Subcutaneous abdominal adipose tissue (tissue), 5 donors: Measurements from ENCODE around the gene ADGRA1.
"Not testable (repeated sequence)": the region's sequence is repeated elsewhere in the genome, so short reads cannot be mapped to it uniquely, and the experiment has no call there.

Experiments used
- H3K27ac ChIP-seq: one replicate; pipeline ENCODE4 v1.7.0; 2013; ENCODE audit warnings: low read depth, mild to moderate bottlenecking, inconsistent platforms, low read length, moderate library complexity
- H3K27me3 ChIP-seq, 5 donors: one replicate each; pipeline ENCODE4 v1.7.0; 2013; ENCODE audit warnings: low read length in 5 of 5, inconsistent platforms in 1 of 5; ENCODE audit not compliant: control insufficient read depth in 5 of 5, insufficient read depth in 4 of 5
- H3K36me3 ChIP-seq, 5 donors: one replicate each; pipeline ENCODE4 v1.7.0; 2013; ENCODE audit warnings: low read length in 5 of 5; ENCODE audit not compliant: control insufficient read depth in 5 of 5, insufficient read depth in 5 of 5
- H3K4me1 ChIP-seq, 5 donors: one replicate each; pipeline ENCODE4 v1.7.0; 2013; ENCODE audit warnings: low read length in 5 of 5, mild to moderate bottlenecking in 3 of 5, moderate library complexity in 1 of 5; ENCODE audit not compliant: control insufficient read depth in 5 of 5, insufficient read depth in 5 of 5
- H3K4me3 ChIP-seq, 5 donors: one replicate each; pipeline ENCODE4 v1.7.0; 2013; ENCODE audit warnings: low read length in 5 of 5, low read depth in 1 of 5
- H3K9ac ChIP-seq, 5 donors: one replicate each; pipeline ENCODE4 v1.7.0; 2013; ENCODE audit warnings: low read length in 5 of 5, mild to moderate bottlenecking in 4 of 5, moderate library complexity in 3 of 5
- H3K9me3 ChIP-seq, 5 donors: one replicate each; pipeline ENCODE4 v1.7.0; 2013; ENCODE audit warnings: low read length in 5 of 5; ENCODE audit not compliant: control insufficient read depth in 5 of 5
- donor health status: healthy.
- donor health status: healthy.
- donor health status: healthy.
- donor health status: healthy.
- donor health status: healthy.

ADGRA1 gene

DNA sequence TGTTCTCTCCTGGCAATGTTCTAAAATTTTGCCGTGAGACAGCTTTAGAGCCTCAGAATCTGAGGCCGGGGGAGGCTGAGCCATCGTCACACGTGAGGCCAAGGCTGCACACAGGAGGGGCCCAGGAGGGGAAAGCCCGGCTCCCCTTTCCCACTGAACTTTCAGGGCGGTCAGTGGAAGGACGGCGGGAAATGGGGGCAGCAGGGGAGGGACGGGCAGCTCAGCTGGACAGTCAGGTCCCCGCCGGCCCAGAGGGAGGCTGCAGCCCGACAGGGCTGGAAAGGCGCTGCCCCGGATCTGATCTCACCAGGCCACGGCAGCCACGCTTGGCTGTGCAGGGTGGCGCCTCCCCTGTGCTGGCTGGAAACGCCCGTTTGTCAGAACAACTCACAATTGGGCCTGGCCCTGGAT, 43.3 kb upstream of the ADGRA1 start:
- Histone ChIP-seq H3K36me3 (no peaks in the 10 kb centered on the region), H3K27me3 (peaks cover 22 to 43% (median 26%) of the 10 kb centered on the region in 5 donors), H3K4me3 (peak overlapping the region in 2 of 5 donors; percentile 6 to 37), H3K9me3 (no peaks in the 10 kb centered on the region), H3K4me1 (peaks cover 0 to 5% (median 0%) of the 10 kb centered on the region in 5 donors), H3K27ac (no peak overlapping the region), H3K9ac (no peak overlapping the region)

DNA sequence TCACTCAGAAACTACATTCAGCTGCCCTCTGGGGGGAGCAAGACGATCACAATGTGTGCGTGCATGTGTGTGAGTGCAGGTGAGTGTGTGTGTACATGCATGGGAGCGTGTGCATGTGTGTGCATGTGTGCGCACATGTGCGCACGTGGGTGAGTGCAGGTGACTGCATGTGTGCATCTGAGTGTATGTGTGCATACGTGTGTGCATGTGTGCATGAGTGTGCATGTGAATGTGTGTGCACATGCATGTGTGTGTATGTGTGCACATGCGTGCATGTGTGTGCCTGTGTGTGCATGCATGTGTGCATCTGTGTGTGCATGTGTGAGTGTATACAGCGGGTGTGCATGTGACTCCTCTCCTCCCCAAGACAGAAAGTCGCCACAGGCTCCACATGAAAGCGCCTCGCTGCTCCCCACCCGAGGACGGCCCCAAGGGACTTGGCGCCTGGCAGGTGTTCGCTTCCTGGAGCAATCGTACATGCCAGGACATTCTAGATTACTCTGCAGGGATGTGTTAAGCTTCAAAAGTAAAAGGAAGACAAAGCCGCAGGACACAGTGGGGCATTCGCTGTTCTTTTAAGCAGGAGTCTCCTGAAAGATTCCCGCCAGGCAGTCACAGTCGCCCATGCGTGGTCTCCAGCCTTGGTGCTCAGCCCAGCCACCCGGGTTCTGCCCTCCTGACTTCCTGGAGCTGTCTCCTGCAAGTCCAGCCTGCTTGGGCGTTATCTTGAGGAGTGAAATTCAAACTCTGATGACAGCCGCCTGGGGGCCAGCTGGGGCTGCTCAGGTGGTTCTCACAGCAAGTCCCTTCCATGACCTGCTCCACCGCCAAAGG, 42.0 kb upstream of the ADGRA1 start:
- Histone ChIP-seq H3K27me3 (peaks cover 20 to 38% (median 23%) of the 10 kb centered on the region in 5 donors), H3K9me3 (no peaks in the 10 kb centered on the region), H3K27ac (no peak overlapping the region), H3K4me1 (peaks cover 0 to 5% (median 0%) of the 10 kb centered on the region in 5 donors), H3K9ac (no peak overlapping the region), H3K4me3 (no peak overlapping the region), H3K36me3 (no peaks in the 10 kb centered on the region)

DNA sequence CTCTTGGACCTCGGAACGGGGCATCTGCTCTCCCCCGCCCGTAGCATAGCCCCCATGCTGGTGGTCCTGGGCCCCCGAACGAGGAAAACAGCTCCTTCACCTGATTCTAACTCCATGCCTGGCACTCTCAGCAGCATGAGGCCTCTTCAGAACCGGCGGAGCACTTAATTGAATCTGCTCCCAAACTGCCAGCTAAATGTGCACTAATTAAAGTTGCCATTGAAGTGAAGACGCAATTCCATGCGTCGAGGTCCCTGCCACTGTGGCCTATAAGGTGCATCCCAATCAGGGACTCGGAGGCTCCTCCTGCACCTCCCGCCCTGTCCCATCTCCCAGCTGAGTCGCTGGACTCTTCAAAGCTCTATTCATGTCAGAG, 41.3 kb upstream of the ADGRA1 start:
- Histone ChIP-seq H3K4me3 (no peak overlapping the region), H3K9me3 (no peaks in the 10 kb centered on the region), H3K27ac (no peak overlapping the region), H3K36me3 (no peaks in the 10 kb centered on the region), H3K27me3 (peaks cover 21 to 35% (median 25%) of the 10 kb centered on the region in 5 donors), H3K4me1 (peaks cover 0 to 5% (median 0%) of the 10 kb centered on the region in 5 donors), H3K9ac (no peak overlapping the region)

DNA sequence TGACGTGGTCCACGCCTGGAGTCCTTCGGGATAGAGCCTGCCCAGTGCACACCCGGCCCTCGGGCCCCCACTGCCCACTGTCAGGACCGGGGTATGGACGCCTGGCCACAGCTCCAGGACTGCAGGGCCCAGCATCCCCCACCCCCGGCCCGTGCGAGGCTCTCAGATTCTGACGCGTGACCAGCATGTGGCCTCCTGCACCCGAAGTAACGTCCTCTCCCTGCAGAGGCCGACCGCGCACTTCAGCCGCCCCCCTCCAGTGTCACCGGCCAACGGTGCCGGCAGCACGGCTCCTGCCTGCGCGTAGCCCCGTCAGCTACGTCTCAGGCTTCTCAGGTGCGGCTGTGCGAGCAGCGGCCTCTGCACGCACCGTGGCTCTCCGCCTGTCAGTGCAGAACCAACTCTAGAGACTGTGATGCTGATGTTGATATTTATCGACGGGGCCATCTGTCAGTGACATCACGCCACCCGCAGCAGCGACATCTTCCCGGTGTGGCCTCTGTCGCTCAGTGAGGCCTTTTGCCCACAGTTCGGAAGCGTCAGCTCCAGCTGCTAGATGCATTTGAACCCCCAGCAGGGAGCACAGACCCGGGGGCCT, 40.1 kb upstream of the ADGRA1 start:
- Histone ChIP-seq H3K9ac (no peak overlapping the region), H3K27me3 (peaks cover 14 to 29% (median 21%) of the 10 kb centered on the region in 5 donors), H3K27ac (no peak overlapping the region), H3K4me1 (peaks cover 0 to 5% (median 0%) of the 10 kb centered on the region in 5 donors), H3K4me3 (no peak overlapping the region), H3K36me3 (no peaks in the 10 kb centered on the region), H3K9me3 (no peaks in the 10 kb centered on the region)

DNA sequence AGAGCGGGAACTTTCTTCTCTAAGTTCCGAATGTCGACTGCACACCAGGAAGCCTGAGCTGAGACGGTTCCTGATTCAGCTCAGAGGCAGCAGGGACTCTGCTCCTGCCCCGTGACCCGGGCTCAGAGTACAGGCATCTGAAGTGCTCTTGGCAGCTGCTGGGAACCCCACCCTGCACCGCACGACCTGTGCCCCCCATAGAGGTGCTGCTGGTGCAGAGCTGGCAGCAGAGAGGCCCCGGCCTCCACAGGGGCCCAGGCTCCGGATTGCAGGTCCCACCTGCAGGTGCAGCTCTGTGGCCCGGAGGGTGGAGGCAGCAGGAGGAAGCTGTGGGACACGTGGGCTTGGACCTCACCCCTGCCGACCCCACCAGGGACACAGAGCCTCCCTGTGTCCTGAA, 39.5 kb upstream of the ADGRA1 start:
- Histone ChIP-seq H3K27me3 (peaks cover 8 to 32% (median 20%) of the 10 kb centered on the region in 5 donors), H3K9ac (no peak overlapping the region), H3K27ac (no peak overlapping the region), H3K36me3 (no peaks in the 10 kb centered on the region), H3K4me3 (no peak overlapping the region), H3K4me1 (peaks cover 0 to 5% (median 0%) of the 10 kb centered on the region in 5 donors), H3K9me3 (no peaks in the 10 kb centered on the region)

DNA sequence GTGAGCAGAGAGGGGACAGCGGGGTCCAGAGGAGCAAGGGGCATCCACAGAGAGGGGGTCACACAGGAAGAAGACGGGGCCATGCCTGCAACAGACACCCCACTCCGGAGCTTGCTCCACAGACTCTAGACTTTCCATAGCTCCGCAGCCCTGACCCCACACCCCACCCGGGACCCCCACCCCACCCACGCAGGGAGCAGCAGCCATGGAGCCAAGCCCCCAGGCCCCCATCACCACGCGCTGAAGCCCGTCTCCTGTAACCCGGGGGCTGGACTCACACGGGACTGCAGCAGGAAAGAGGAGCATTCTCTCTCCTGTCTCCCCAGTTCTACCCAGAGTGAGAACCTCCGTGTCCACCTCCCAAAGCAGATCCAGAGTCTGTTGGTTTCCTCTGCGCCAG, 38.8 kb upstream of the ADGRA1 start:
- H3K27ac ChIP-seq: no peak overlapping the region
- no peak overlapping the region for H3K9ac ChIP-seq
- peaks cover 0 to 5% (median 0%) of the 10 kb centered on the region in 5 donors for H3K4me1 ChIP-seq
- no peaks in the 10 kb centered on the region for H3K36me3 ChIP-seq
- H3K27me3 ChIP-seq: peaks cover 7 to 27% (median 20%) of the 10 kb centered on the region in 5 donors
- H3K4me3 ChIP-seq: no peak overlapping the region
- H3K9me3 ChIP-seq: no peaks in the 10 kb centered on the region

DNA sequence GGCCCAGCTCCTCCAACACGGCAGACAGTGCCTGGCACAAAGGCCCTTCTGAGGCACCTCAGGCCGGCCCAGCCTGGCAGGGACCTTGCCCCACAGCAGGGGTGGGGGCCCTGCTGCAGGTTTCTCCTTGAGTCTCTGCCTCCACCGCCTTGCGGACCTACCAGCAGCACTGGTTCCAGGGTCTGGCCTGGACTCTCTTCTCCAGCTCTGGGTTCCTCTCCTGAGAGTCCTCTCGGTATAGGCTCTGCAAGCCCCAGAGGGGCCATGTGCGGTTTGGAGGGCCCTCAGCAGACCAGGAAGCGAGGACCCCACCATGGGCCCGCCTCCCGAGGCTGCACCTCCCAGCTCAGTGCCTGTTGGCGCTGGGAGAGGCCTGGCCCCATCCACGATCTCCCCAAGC, 38.1 kb upstream of the ADGRA1 start:
- Histone ChIP-seq H3K27me3 (peaks cover 7 to 29% (median 26%) of the 10 kb centered on the region in 5 donors), H3K9me3 (no peaks in the 10 kb centered on the region), H3K36me3 (no peaks in the 10 kb centered on the region)

DNA sequence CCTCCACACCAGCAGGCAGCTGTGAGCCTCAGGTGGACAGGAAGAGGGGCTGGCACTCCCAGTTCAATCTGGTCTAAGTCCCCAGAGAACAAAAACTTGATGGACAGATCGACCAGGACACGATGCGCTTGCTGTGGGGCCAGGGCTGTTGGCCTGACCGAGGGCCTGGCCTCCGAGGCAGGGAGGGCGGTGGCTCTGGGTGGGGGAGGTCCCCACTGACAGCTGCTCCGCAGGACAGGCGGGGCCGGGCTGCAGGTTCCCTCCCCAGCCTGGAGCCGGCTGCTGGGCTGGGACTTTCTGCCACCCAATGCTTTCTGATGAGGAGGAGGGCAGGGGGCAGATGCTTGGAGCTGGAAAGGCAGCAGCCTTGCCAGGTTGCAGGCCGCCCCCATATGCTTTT, 37.4 kb upstream of the ADGRA1 start:
- Histone ChIP-seq H3K9me3 (no peaks in the 10 kb centered on the region), H3K4me1 (no peaks in the 10 kb centered on the region), H3K27me3 (peaks cover 8 to 32% (median 27%) of the 10 kb centered on the region in 5 donors), H3K9ac (no peak overlapping the region), H3K4me3 (no peak overlapping the region), H3K36me3 (no peaks in the 10 kb centered on the region), H3K27ac (no peak overlapping the region)

More for the DNA sequence above, 38.1 kb upstream of the ADGRA1 start:
- Histone ChIP-seq H3K4me1 (peaks cover 0 to under 1% (median 0%) of the 10 kb centered on the region in 5 donors), H3K9ac (no peak overlapping the region), H3K4me3 (no peak overlapping the region), H3K27ac (no peak overlapping the region)

DNA sequence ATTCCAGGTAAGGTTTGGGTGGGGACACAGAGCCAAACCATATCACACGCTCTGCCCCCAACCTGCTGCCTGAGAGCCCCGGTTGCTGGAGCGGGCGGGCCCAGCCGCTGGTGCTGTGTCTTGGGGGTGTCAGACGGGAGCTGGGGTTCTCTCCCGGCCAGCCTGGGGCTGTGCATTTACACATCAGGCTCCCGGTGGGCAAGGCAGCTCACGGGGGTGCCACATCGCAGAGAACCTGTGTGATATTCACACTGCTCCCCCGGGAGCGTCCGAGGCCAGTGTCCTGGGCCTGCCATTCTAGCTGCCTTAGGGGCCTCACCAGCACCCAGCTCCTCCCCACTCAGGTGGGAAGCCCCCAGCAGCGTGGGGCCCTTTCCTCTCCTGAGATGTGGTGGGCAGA, 35.6 kb upstream of the ADGRA1 start:
- H3K4me1 ChIP-seq: no peaks in the 10 kb centered on the region
- H3K9me3 ChIP-seq: no peaks in the 10 kb centered on the region
- peaks cover 15 to 37% (median 29%) of the 10 kb centered on the region in 5 donors for H3K27me3 ChIP-seq
- H3K4me3 ChIP-seq: no peak overlapping the region
- H3K27ac ChIP-seq: no peak overlapping the region
- no peak overlapping the region for H3K9ac ChIP-seq
- H3K36me3 ChIP-seq: no peaks in the 10 kb centered on the region

DNA sequence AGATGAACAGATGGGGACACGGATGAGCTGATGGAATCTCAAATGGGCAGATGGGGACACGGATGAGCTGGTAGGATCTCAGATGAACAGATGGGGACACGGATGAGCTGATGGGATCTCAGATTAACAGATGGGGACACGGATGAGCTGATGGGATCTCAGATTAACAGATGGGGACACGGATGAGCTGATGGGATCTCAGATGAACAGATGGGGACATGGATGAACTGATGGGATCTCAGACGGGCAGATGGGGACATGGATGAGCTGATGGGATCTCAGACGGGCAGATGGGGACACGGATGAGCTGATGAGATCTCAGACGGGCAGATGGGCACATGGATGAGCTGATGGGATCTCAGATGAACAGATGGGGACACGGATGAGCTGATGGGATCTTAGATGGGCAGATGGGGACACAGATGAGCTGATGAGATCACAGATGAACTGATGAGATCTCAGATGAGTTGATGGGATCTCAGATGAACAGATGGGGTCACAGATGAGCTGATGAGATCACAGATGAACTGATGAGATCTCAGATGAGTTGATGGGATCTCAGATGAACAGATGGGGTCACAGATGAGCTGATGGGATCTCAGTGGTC, 34.1 kb upstream of the ADGRA1 start:
- H3K36me3 ChIP-seq, H3K9me3 ChIP-seq, H3K4me3 ChIP-seq, H3K9ac ChIP-seq, H3K4me1 ChIP-seq, H3K27ac ChIP-seq: not testable (repeated sequence)
- peaks cover 8 to 29% (median 26%) of the 10 kb centered on the region in 5 donors for H3K27me3 ChIP-seq
